Measurements from ENCODE around the gene TNFRSF17.
A peak's percentile ranks its signal among the peaks of the same experiment; 100 is the strongest.

TNFRSF17 gene

DNA sequence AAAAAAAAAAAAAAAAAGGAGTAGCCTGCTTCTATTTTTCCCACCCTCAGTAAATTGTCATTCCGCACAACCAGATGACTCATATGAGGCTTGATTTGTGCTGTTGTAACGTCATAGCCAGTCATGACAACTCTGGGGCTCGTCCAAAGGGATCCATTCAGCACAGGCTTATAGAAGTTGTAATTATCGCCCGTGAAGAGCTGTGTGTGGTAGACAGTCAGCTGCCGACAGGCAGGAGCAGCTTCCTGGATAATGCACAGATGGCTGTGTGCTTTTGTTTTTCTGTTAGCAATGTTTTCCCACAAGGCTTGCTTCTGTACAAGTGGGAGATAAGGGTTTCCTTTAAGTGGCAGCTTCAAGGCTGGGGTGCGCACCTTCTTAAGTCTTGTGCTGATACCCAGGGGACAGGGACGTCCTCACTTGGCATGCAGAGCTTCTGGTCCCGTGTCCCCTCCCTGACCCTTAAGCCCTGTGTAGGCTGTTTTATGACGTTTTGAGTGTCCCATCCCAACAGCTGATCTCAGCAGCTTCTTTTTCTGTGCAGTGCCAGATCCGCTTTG lies 37.5 kb downstream of the TNFRSF17 start:
- DNase-seq (ENCODE audit: low spot score), result no peak

DNA sequence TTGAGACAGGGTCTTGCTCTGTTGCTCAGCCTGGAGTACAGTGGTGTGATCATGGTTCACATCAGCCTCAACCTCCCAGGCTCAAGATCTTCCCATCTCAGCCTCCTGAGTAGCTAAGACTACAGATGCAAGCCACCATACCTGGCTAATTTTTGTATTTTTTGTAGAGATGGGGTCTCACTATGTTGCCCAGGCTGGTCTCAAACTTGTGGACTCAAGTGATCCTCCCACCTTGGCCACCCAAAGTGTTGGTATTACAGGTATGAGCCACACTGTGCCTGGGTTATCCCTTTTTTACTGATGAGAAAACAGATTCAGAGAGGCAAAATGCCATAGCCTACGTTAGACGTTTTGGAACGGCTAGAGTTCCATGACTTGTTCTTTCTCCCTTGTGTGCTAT lies 41.6 kb downstream of the TNFRSF17 start:
- no peak for DNase-seq (ENCODE audit: low spot score)

DNA sequence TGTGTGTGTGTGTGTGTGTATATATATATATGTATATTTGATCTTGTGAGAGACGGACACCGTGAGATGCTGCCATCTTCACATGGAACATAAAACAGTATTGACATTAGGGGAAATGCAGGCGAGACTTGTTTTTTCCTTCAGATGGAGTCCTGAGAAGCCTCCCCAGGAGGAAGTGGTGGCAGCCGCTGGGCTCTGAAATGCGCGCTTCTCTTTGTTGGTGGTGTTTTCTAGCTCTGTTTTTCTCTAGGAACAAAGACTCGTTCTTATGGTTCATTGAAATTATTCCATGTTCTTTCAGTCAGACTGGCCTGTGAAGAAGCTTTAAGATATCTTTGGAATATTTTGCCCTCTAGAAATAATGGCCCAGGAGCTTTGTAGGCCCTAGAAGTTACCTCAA lies 44.5 kb downstream of the TNFRSF17 start:
- DNase-seq (ENCODE audit: low spot score), result peak; percentile 84

DNA sequence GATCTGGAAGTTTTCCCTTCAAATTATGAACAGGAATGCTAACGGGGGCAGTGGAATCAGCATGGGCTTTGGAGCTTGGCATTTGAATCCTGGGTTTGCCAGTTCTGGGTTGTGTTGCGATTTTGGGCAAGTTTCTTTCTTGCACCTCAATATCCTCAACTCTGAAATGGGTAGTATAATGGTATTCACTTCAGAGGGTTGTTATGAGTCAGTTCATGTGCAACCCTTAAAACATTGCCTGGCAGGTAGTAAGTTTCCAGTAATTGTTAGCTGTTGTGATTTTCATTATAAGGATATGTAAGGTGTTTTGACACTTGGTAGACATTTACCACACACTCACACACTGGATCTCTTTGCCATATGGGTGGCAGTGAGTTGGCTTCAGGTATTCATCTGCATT lies 44.9 kb downstream of the TNFRSF17 start:
- DNase-seq (ENCODE audit: low spot score), result no peak

GRCh38 chr16:12010388-12011251 lies 45.6 kb downstream of the TNFRSF17 start:
- peak; percentile 79 for DNase-seq (ENCODE audit: low spot score)

DNA sequence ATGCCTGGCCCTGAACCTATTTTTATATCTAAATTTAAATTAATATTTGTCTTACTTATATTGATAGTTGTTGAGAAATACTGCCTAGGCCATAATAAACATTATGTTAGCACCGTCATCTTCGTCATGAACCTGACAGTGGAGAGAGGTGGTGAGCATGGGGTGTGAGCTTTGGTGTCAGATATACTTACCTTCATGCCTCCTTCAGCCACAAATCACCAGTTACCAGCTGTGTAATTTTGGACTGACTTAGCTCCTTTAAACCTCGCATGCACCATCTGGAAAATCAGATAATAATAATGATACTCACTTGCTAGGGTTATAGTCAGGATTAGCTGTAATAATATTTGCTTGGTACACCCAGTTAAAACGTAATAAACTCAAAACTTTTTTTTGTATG lies 46.6 kb downstream of the TNFRSF17 start:
- no peak for DNase-seq (ENCODE audit: low spot score)

GRCh38 chr16:12016291-12016947 lies 51.4 kb downstream of the TNFRSF17 start:
- DNase-seq (ENCODE audit: low spot score), result no peak

- no peak for DNase-seq (ENCODE audit: low spot score)
Observed at GRCh38 chr16:12017558-12017957, 52.5 kb downstream of the TNFRSF17 start.
